GM04504 (cell line): ENCODE data around the gene NREP.

ENCODE experiments used
- DNase-seq: peaks from one replicate; pipeline ENCODE4 v3.0.0-alpha.2; 2012; ENCODE audit warnings: low read depth

The NREP gene

GRCh38 chr5:111756581-111757354 lies at the start of gene NREP:
Gene NREP (minus strand): TSS chr5:111757194. CDS start chr5:111755772, 1,422 bp downstream.
- no peak for DNase-seq

- DNase-seq = no peak
Measured at GRCh38 chr5:111806753-111807152, 49.8 kb upstream of the NREP start.

GRCh38 chr5:111806156-111806555 lies 49.2 kb upstream of the NREP start:
- DNase-seq = no peak

- DNase-seq = no peak
Measured at GRCh38 chr5:111805071-111805470, 48.1 kb upstream of the NREP start.

- DNase-seq = no peak
Measured at GRCh38 chr5:111800351-111800750, 43.4 kb upstream of the NREP start.

GRCh38 chr5:111795142-111795541 lies 38.1 kb upstream of the NREP start:
- no peak for DNase-seq

- DNase-seq = peak; percentile 52
Measured at GRCh38 chr5:111792471-111793058, 35.6 kb upstream of the NREP start.

GRCh38 chr5:111790295-111790694 lies 33.3 kb upstream of the NREP start:
- DNase-seq = no peak

GRCh38 chr5:111787006-111787405 lies 30.0 kb upstream of the NREP start:
- no peak for DNase-seq

GRCh38 chr5:111784491-111785181 lies 27.6 kb upstream of the NREP start:
- no peak for DNase-seq

- DNase-seq = no peak
Measured at GRCh38 chr5:111783537-111783936, 26.5 kb upstream of the NREP start.

GRCh38 chr5:111782216-111782615 lies 25.2 kb upstream of the NREP start:
- no peak for DNase-seq

GRCh38 chr5:111781200-111781599 lies 24.2 kb upstream of the NREP start:
- DNase-seq = no peak

GRCh38 chr5:111779922-111780292 lies 22.9 kb upstream of the NREP start:
- no peak for DNase-seq

GRCh38 chr5:111779260-111779921 lies 22.4 kb upstream of the NREP start:
- no peak for DNase-seq

GRCh38 chr5:111776913-111777781 lies 20.2 kb upstream of the NREP start:
- DNase-seq = no peak

GRCh38 chr5:111775224-111775623 lies 18.2 kb upstream of the NREP start:
- no peak for DNase-seq

- no peak for DNase-seq
Measured at GRCh38 chr5:111774525-111774924, 17.5 kb upstream of the NREP start.

- no peak for DNase-seq
Measured at GRCh38 chr5:111772456-111773122, 15.6 kb upstream of the NREP start.

- no peak for DNase-seq
Measured at GRCh38 chr5:111769541-111769940, 12.5 kb upstream of the NREP start.
